ENCODE data around the gene RSPH6A.
A peak's percentile ranks its signal among the peaks of the same experiment; 100 is the strongest.

RSPH6A gene

DNA sequence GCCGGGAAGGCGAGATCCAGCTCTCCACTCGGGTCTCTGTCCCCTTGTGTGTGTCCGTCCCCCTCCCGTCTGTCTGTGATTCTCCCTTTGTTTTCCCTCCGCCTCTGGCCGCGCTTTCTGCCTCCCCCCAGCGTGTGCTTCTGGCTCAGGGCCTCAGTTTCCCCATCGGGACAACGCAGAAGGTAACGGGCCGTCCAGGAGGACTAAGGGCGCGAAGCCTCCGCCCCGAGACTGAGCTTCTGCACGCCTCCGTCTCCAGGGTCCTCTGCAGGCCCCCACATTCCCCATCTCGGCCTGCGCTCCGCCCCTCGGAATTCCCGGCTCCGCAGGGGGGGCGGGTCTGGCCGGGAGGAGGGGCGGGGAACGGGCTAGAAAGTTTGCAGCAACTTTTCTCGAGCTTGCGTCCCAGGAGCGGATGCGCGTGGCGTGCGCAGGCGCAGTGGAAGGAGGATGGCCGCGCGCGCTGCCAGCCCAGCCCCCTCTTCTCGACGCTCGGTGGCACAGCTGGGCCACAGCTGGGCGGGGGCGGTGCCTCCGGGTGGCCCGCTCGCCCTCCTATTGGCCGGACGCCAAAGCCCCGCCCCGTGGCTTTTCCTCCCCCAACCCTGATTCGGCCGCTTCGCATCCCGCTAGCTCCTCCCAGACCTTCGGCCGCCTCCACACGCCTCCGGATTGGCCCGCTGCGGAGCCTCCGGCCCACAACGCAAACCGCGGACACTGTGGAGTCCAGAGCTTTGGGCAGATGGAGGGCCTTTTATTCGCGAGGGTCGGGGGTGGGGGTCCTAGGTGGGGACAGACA, 45.9 kb downstream of the RSPH6A start, which contains the start of gene SIX5:
Gene SIX5 (minus strand): TSS at position 269 of the 799 bp plus-strand sequence. CDS start 408 bp downstream, outside the sequence.
- no peaks in the 10 kb centered on the region for H3K36me3 ChIP-seq (ENCODE audit: control insufficient read depth, insufficient read depth, low read length)
- H3K27me3 ChIP-seq (ENCODE audit: control insufficient read depth, insufficient read depth, low read length), result no peaks in the 10 kb centered on the region
- peak within 1 kb of the TSS; percentile 99 for H3K27ac ChIP-seq (ENCODE audit: low read depth, low read length)
- no peaks in the 10 kb centered on the region for H3K9me3 ChIP-seq (ENCODE audit: control insufficient read depth, insufficient read depth, low read length)
- peak within 1 kb of the TSS; percentile 96 for H3K9ac ChIP-seq (ENCODE audit: low read depth, low read length)
- H3K4me3 ChIP-seq (ENCODE audit: low read depth, low read length), result peak within 1 kb of the TSS; percentile 91
- peaks cover 31% of the 10 kb centered on the region for H3K4me1 ChIP-seq (ENCODE audit: control insufficient read depth, insufficient read depth, low read length)

DNA sequence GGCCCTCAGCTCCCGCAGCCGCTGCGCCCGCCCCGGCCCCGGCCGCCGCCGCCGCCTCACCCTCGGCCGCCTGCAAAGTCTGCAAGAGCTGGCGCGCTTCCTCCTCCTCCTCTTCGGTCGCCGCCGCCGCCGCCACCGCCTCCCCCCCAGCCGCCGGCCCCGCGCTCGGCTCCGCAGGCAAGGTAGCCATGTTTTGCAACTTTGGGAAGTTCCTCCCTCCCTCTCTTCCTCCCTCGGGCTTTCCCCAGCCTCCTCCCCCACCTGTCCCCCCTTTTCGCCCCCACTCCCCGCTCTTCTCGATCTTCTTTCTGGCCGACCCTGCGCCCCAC, 46.5 kb downstream of the RSPH6A start:
- Histone ChIP-seq H3K4me1 (ENCODE audit: control insufficient read depth, insufficient read depth, low read length) (peaks cover 36% of the 10 kb centered on the region), H3K9ac (ENCODE audit: low read depth, low read length) (peak overlapping the region; percentile 96), H3K36me3 (ENCODE audit: control insufficient read depth, insufficient read depth, low read length) (no peaks in the 10 kb centered on the region), H3K9me3 (ENCODE audit: control insufficient read depth, insufficient read depth, low read length) (no peaks in the 10 kb centered on the region), H3K4me3 (ENCODE audit: low read depth, low read length) (peak overlapping the region; percentile 91), H3K27ac (ENCODE audit: low read depth, low read length) (peak overlapping the region; percentile 99), H3K27me3 (ENCODE audit: control insufficient read depth, insufficient read depth, low read length) (no peaks in the 10 kb centered on the region)

DNA sequence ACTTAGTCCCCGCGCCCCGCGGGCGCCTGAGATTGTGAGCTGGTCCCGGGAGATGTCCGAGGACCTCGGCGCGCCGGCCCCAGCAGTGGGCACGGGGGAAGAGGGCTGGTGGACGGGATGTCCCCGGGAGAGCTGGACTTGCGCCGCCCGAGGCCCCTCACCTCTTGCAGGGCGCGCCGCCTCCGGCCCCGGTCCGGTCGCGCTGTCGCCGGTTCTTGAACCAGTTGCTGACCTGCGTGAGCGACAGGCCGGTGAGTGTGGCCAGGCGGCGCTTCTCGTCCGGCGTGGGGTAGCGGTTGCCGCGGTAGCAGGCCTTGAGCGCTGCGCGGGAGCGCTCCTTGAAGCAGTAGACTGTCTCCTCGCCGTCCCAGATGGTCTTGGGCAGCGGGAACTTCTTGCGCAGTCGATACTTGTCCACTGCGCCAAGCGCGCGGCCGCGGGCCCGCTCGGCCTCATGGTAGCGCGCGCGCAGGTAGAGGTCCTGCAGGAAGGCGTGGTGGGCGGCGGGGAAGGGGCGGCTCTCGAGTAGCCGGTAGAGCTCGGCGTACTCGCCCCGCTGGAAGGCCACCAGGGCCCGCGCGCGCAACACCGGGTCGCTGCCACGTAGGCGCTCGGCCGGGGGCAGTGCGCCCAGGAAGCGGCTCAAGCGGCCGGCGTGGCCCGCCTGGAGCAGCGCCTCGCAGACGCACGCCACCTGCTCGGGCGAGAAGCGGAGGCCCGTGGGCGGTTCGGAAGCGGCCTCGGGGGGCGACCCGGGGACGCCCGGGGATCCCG, 47.0 kb downstream of the RSPH6A start:
- Histone ChIP-seq H3K9me3 (ENCODE audit: control insufficient read depth, insufficient read depth, low read length) (no peaks in the 10 kb centered on the region), H3K4me3 (ENCODE audit: low read depth, low read length) (peak overlapping the region; percentile 91), H3K9ac (ENCODE audit: low read depth, low read length) (peak overlapping the region; percentile 75), H3K36me3 (ENCODE audit: control insufficient read depth, insufficient read depth, low read length) (no peaks in the 10 kb centered on the region), H3K4me1 (ENCODE audit: control insufficient read depth, insufficient read depth, low read length) (peaks cover 37% of the 10 kb centered on the region), H3K27me3 (ENCODE audit: control insufficient read depth, insufficient read depth, low read length) (no peaks in the 10 kb centered on the region), H3K27ac (ENCODE audit: low read depth, low read length) (peak overlapping the region; percentile 99)

DNA sequence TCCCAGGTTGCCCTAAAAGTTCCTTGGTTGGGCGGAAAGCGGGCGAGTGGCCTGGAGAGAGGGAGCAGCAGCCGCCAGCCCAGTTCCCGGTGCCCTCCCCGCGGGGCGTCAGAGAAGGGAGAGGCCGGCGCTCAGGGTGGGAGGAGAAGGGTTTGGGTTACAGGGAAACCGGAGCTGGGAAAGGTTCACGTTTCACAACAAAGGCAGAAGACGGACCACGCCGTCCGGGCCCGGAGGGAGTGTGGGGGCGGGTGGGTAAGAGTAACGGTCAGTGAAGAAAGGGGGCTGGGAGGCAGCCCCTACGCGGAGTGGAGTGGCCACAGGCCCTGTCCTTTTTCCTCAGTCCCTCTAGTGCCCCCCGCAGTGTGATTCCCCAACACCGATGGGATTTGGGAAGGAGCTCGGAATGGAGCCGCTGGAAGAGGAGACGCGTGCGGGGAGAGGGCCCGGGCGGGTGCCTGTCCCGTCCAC, 47.7 kb downstream of the RSPH6A start:
- Histone ChIP-seq H3K4me1 (ENCODE audit: control insufficient read depth, insufficient read depth, low read length) (peaks cover 37% of the 10 kb centered on the region), H3K9me3 (ENCODE audit: control insufficient read depth, insufficient read depth, low read length) (no peaks in the 10 kb centered on the region), H3K36me3 (ENCODE audit: control insufficient read depth, insufficient read depth, low read length) (no peaks in the 10 kb centered on the region), H3K27me3 (ENCODE audit: control insufficient read depth, insufficient read depth, low read length) (no peaks in the 10 kb centered on the region), H3K4me3 (ENCODE audit: low read depth, low read length) (peak overlapping the region; percentile 91), H3K9ac (ENCODE audit: low read depth, low read length) (peak overlapping the region; percentile 75; the same call in 1 of the 2 replicates), H3K27ac (ENCODE audit: low read depth, low read length) (peak overlapping the region; percentile 99)

DNA sequence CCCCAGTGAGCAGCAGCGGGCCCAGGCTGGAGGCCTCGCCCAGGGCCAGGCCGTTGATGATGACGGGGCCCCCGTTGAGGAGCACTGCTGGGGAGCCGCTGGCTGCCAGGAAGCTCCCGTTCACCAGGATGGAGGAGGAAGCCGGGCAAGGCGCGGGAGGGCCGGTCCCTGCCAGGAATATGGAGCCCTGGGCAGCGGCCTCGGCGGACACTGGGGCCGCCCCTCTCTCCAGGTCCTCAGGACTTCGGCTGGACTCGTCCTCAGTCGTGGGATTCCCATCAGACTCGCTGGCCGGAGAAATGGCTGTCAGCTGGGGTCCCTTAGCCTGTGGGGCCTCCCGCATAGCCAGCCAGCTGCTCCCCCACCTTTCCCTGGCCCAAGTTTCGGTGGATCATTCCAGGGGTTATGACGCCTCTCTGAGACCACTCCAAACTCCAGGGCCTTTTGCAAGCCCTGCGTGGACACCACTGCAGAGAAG, 48.2 kb downstream of the RSPH6A start:
- H3K4me1 ChIP-seq (ENCODE audit: control insufficient read depth, insufficient read depth, low read length), result peaks cover 35% of the 10 kb centered on the region
- no peak overlapping the region for H3K9ac ChIP-seq (ENCODE audit: low read depth, low read length)
- H3K9me3 ChIP-seq (ENCODE audit: control insufficient read depth, insufficient read depth, low read length), result no peaks in the 10 kb centered on the region
- peak overlapping the region; percentile 91 for H3K4me3 ChIP-seq (ENCODE audit: low read depth, low read length)
- H3K36me3 ChIP-seq (ENCODE audit: control insufficient read depth, insufficient read depth, low read length), result no peaks in the 10 kb centered on the region
- peak overlapping the region; percentile 99 for H3K27ac ChIP-seq (ENCODE audit: low read depth, low read length)
- no peaks in the 10 kb centered on the region for H3K27me3 ChIP-seq (ENCODE audit: control insufficient read depth, insufficient read depth, low read length)

DNA sequence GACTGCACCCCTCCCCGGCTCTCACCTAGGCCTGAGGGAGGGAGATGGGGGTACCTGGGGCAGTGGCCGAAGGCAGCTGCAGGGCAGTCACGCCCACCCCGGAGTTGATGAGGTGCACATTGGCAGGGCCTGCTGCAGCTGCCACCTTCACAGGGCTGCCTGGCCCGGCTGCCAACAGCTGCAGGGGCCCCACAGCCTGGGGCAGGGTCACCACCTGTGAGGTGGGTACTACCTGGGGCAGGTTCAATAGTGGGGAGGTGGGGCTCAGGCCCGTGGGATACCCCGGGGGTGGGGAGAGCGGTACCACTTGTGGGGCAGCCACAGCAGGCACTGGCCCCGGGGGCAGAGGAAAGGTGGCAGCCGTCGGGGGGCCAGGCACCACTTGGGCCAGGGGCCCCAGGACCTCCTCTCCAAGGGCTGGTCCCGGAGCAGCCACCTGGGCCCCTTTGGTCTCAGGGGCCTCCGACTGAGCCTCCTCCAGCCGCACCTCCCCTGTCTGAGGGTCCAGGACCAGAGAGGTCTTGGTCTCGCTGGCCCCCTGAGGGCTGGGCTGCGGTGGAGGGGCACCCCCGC, 48.7 kb downstream of the RSPH6A start:
- H3K27me3 ChIP-seq (ENCODE audit: control insufficient read depth, insufficient read depth, low read length), result no peaks in the 10 kb centered on the region
- peak overlapping the region; percentile 91; the same call in 1 of the 2 replicates for H3K4me3 ChIP-seq (ENCODE audit: low read depth, low read length)

DNA sequence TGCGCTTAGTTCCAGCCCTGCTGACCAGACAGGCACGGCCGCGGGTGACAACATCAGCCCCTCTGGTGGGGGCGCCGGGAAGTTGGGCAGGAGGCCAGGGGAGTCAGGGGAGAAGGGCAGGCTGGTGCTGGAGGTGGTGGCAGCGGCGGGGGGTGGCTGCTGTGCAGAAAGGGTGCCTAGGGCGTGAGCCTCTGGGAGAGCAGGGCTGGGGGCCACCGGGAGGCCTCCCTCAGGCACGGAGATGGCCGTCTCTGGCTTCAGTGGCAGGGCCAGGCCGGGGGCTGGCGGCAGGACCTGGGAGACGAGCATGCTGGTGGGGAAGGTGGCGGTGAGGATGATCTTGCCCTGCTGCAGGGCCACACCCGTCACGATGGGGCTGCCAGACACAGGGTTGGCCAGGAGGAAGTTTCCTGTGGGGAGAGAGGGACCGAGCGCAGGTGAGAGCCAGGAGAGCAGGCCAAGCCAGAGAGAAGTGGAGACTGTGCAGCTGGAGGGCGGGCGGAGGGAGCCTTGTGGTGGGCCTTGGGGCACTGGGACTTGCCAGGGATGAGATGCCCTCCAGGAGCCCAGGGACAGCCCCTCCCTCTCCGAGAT, 49.3 kb downstream of the RSPH6A start:
- no peak overlapping the region for H3K9ac ChIP-seq (ENCODE audit: low read depth, low read length)
- no peak overlapping the region for H3K4me3 ChIP-seq (ENCODE audit: low read depth, low read length)
- no peak overlapping the region for H3K27ac ChIP-seq (ENCODE audit: low read depth, low read length)
- no peaks in the 10 kb centered on the region for H3K36me3 ChIP-seq (ENCODE audit: control insufficient read depth, insufficient read depth, low read length)
- no peaks in the 10 kb centered on the region for H3K9me3 ChIP-seq (ENCODE audit: control insufficient read depth, insufficient read depth, low read length)
- no peaks in the 10 kb centered on the region for H3K27me3 ChIP-seq (ENCODE audit: control insufficient read depth, insufficient read depth, low read length)
- peaks cover 28% of the 10 kb centered on the region for H3K4me1 ChIP-seq (ENCODE audit: control insufficient read depth, insufficient read depth, low read length)

More for the DNA sequence above, 48.7 kb downstream of the RSPH6A start:
- H3K36me3 ChIP-seq (ENCODE audit: control insufficient read depth, insufficient read depth, low read length), result no peaks in the 10 kb centered on the region
- H3K27ac ChIP-seq (ENCODE audit: low read depth, low read length), result no peak overlapping the region
- peaks cover 31% of the 10 kb centered on the region for H3K4me1 ChIP-seq (ENCODE audit: control insufficient read depth, insufficient read depth, low read length)
- H3K9ac ChIP-seq (ENCODE audit: low read depth, low read length), result no peak overlapping the region
- no peaks in the 10 kb centered on the region for H3K9me3 ChIP-seq (ENCODE audit: control insufficient read depth, insufficient read depth, low read length)

DNA sequence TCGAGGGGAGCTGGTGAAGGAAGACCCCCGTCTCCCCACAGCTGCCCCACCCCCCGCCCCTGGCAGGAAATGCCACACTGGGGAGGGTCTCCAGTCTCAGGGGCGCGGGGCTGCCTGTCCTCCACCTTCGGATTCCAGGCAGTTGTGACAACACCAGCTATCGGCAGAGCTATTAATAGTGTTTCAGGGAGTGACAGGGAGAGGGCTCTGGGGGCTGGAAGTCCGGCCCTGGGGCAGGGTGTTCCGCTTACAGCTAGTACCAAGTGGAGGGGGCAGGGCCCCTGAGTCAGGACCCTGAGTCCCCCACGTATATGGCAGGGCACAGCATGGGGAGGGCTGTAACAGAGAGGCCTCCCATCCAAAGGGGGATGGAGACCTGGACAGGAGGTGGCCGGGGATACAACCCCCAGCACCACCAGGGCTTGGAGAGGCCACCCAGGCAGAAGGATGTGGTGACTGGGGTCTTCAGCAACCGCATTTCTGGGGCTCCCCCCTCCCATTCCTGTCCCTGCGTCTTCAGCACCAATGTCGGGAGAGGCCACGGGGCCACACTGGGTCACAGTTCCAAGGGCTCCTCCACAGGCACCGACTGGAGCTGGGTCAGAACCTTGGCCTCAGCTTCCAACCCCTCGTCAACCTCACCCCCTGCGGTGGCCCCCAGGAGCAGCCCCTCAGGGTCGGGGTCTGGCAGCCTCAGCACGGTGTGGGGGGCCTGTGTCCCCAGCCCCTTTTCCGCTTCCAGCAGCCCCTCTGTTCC, 50.0 kb downstream of the RSPH6A start:
- Histone ChIP-seq H3K9ac (ENCODE audit: low read depth, low read length) (no peak overlapping the region), H3K27ac (ENCODE audit: low read depth, low read length) (peak overlapping the region; percentile 42), H3K36me3 (ENCODE audit: control insufficient read depth, insufficient read depth, low read length) (no peaks in the 10 kb centered on the region), H3K9me3 (ENCODE audit: control insufficient read depth, insufficient read depth, low read length) (no peaks in the 10 kb centered on the region), H3K4me3 (ENCODE audit: low read depth, low read length) (no peak overlapping the region), H3K27me3 (ENCODE audit: control insufficient read depth, insufficient read depth, low read length) (no peaks in the 10 kb centered on the region), H3K4me1 (ENCODE audit: control insufficient read depth, insufficient read depth, low read length) (peaks cover 28% of the 10 kb centered on the region)

DNA sequence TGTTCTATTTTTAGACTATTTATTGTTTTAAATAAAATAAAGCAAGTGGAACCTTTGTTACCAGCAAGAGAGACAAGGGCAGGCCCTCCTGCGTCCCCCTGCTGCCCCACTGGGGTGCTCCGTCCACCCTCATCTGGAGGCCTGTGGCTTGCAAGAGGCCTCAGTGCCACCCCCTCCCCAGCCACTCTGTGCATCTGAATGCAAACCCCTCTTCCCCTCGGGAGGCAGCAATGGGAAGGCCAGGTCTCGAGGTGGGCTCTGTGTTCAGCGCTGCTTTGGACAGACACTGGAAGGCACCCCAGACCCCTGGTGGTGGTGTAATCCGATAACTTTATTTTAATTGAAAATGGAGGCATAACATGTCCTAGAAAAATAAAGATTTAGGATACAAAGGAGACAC, 50.6 kb downstream of the RSPH6A start:
- Histone ChIP-seq H3K27me3 (ENCODE audit: control insufficient read depth, insufficient read depth, low read length) (no peaks in the 10 kb centered on the region), H3K4me1 (ENCODE audit: control insufficient read depth, insufficient read depth, low read length) (peaks cover 28% of the 10 kb centered on the region), H3K9ac (ENCODE audit: low read depth, low read length) (no peak overlapping the region), H3K9me3 (ENCODE audit: control insufficient read depth, insufficient read depth, low read length) (no peaks in the 10 kb centered on the region), H3K4me3 (ENCODE audit: low read depth, low read length) (no peak overlapping the region), H3K36me3 (ENCODE audit: control insufficient read depth, insufficient read depth, low read length) (no peaks in the 10 kb centered on the region), H3K27ac (ENCODE audit: low read depth, low read length) (peak overlapping the region; percentile 42)

DNA sequence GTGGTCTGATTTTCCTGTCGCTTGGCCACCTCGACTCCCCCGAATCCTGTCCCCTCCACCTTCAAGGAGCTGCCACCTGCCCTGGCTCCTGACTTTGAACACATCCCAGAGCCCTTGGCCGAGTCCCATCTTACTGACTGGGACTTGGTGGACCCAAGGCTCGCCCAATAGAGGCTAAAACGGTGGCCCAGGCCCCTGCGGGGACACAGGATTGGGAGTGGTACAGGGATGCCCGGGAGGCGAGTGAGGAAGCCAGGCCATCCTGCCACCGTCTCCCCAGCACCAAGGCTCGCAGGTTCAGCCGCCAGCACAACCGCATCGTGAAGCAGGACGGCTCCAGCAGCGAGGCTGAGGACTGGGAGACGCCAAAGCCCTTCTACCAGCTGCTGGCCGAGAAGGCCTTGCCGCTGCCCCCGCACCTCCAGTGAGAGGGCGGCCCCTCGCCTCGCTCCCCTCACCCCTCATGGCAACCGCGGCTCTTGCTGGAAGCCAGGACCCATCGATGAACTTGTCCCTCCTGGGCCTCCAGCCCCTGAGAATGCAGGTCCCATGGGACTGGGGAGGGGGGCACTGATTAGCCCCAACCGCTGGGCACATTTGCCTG, 51.3 kb downstream of the RSPH6A start:
- no peaks in the 10 kb centered on the region for H3K27me3 ChIP-seq (ENCODE audit: control insufficient read depth, insufficient read depth, low read length)
- H3K27ac ChIP-seq (ENCODE audit: low read depth, low read length), result peak overlapping the region; percentile 42
- no peak overlapping the region for H3K4me3 ChIP-seq (ENCODE audit: low read depth, low read length)
- peaks cover 28% of the 10 kb centered on the region for H3K4me1 ChIP-seq (ENCODE audit: control insufficient read depth, insufficient read depth, low read length)
- H3K36me3 ChIP-seq (ENCODE audit: control insufficient read depth, insufficient read depth, low read length), result no peaks in the 10 kb centered on the region
- H3K9me3 ChIP-seq (ENCODE audit: control insufficient read depth, insufficient read depth, low read length), result no peaks in the 10 kb centered on the region
- no peak overlapping the region for H3K9ac ChIP-seq (ENCODE audit: low read depth, low read length)

Data from HUES48 (cell line).